HG03439 (cell line): Measurements from ENCODE around the gene CCDC141.
A peak's percentile ranks its signal among the peaks of the same experiment; 100 is the strongest.

Experiments
- ATAC-seq: cut with Tn5 transposase; IDR thresholded peaks from one replicate; pipeline ENCODE4 v1.9.1; 2021; ENCODE audit warnings: mild to moderate bottlenecking, moderate library complexity; ENCODE audit not compliant: unreplicated experiment

The CCDC141 gene

DNA sequence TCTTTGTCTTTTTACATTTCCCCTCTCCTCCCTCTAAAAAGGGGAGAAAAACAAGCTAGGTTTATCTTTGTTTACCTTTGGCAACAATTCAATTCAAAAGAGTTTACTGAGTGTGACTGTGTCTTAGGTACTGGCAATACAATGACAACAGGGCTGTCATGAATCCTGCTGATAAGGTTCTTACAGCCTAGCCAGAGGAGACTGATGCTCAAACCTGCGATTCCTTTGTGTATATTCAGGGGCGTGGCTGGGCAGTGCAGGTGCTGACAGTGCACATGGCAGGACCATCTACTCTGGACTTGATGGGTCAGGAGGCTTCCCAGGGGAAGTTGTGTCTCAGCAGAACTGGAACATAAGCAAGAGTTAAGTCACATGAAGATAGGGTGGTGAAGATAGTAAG, 219.5 kb downstream of the CCDC141 start:
- ATAC-seq: no peak

DNA sequence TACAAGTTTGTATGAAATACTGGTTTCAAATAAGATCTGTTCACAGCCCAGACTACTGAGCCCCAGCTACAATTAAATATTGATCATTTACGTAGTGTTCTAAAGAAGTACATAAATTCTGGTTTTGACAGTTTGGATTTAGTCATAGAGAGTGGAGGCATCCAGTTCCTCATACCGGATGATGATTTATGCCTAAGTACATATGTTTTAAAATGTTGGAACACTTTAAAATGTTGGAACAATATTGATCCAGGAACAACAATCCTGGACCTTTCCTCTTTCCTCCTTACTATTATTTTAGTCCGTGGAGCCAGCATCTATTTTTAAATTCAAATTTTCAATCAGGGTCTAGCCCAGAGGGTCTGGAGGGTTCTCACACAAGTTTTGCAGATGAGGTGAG, 220.0 kb downstream of the CCDC141 start:
- ATAC-seq: no peak

DNA sequence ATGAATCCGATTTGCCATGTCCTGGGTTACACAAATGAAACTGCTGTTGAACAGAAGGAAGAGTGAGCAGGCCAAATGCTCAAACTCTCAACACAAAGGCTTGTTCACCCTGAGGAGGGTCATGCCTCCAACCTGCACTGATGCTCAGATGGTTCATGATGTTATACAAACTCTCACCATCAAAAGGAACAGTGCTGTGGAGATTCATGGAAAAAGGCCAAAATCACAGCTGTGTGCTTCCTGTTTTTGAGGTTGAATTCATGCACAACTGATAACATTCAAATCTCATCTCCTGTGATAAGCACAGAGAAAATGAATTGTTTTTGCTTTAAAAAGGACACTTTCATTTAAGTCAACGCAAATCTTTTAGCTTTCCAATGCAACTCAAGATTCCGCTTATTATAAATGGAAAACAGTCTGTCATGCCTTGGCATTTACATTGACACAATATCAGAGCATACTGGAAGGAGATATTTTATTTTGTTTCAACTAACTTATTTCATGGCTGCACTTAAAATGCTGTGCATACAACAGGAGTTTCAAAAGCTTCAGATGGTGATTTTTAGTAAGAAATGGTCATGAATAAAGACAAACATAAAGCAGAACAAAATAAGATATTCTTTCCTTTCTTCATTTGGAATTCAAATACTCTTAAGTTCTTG, 220.5 kb downstream of the CCDC141 start:
- ATAC-seq: no peak

DNA sequence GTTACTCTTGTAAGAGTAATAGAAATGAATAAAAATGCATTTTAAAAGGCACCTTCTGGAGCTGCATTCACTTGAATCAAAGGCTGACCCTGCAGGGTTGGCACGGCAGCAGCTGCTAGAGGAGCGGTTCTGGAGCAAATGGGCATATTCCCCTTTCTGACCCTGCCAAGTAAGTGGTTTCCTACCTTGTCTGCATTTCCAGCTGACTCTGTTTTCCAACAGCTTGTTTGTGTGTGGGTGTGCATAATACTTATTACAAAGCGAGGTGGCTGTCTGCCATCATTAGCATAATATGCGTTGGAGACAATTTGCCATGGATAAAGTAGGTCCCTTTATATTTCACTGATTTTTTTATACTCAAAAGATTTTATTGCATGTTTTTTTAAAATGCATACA, 221.5 kb downstream of the CCDC141 start:
- ATAC-seq: no peak

DNA sequence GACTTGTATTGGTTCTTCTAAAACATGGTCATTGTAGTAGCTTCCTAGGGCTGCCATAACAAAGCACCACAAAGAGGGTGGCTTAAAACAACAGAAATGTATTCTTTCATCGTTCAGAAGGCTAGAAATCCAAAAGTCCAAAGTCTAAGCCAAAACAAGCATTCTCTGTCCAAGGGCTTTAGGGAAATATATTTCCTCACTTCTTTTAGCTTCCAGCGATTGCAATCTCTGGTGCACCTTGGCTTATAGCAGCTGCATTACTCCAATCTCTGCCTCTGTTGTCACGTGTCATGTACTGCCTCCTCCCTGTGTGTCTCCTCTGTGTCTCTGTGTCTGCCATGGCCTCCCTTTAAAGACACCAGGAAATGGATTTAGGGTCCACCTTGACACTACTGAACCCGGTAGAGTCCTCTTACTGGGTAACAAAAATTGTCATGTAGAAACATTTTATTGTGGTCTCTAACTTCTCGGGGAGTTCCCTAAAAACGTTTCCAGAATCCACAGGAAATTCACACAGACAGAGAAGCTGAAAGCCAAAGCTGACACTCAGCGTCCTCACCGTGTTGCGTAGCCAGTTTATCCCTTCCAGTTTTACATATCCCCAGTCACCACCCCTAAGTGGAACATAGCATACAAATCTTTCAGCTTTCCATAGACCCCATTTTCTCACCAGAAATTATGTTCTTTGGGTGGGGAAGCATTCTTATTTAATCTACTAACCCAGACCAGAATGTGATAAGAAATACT, 222.0 kb downstream of the CCDC141 start:
- ATAC-seq: no peak

DNA sequence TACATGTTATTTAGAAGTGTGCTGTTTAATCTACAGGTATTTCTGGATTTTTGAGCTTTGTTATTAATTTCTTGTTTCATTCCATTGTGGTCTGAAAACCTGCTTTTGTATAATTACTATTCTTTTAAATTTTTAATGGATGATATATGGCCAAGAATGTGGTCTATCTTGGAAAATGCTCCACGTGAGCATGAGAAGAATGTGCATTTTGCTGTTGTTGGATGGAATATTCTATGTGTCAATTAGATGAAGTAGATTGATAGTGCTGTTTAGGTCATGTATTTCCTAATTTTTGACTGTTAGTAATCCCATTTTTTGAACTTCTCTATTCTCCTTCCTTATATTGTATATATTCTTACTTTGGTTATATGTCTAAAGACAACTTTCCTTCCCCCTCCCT, 222.8 kb downstream of the CCDC141 start:
- ATAC-seq: no peak

DNA sequence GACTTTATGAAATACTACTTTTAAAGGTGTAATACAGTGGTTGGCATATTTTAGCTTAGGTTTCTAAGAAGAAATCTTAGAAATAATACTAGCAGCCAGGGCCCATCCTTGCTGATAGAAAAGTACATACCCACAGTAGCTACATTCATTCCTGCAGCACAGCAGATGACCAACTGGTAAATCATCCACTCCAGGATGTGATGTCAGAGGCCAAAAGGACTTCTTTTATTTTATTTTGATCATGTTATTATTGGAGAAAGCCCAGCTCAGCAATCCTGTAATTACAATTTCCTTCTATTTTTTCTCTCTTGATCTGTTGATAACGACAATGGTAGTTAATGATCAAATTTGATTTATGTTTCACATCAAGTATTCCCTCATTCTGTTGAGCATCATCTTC, 224.8 kb downstream of the CCDC141 start:
- ATAC-seq: no peak

DNA sequence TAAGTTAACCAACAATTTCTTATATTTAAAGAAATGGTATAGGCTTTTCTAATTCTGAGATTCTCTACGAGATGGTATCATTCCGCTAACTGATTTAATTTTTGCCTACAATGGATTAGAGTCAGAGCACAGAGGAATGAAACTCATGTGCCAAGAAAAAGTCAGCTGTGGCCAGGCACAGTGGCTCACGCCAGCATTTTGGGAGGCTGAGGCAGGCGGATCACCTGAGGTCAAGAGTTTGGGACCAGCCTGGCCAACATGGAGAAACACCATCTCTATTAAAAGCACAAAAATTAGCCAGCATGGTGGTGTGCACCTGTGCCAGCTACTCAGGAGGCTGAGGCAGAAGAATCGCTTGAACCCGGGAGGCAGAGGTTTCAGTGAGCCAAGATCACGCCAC, 225.8 kb downstream of the CCDC141 start:
- ATAC-seq: no peak

DNA sequence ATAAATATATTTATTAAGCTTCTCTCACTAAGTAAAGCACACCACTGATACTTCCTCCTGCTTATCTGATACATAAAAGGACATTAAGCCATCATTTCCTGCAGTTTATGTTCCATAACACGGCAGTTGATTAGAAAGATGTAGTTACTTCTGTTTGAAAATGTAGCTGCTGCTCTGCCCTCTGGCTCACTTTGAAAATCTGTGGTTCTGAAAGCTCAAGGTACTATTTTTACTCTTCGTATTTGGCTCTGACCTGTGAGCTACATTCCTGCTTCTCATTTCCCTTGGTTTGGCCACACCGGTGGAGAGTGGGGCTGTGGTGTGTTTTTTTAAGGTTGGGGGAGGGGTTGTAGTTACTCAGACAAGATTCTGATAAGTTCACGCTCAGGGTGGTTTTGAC, 229.9 kb downstream of the CCDC141 start:
- peak; percentile 76 for ATAC-seq

DNA sequence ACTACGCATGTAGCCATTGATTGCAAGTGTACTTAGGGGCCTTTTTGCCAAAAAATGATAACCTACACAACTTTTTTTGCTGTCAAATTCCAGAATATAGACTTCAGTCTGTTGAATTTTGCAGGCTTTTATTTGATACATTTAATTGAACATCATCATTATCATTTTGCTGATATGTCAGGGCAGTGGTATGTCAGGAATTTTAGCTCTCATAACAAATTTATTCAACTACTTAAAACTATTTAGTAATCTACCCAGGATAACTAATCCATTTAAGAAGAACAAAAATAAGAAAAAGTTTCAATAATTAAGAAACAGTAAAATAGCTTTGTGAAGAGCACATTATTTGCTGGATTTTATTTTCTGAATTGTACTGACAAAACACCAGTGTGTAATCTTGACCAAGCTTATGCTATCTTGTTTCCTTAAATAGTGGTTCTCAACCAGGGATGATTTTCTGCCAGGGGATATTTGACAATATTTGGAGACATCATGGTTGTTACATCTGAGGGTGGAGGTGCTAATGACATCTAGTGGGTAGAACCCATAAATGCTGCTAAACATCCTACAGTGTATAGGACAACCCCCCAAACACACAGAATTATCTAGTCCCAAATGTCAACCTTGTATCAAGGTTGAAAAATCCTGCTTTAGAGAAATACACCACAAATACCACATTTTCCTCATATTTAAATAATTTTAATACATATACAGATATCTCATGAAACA, 230.6 kb downstream of the CCDC141 start:
- ATAC-seq: no peak

DNA sequence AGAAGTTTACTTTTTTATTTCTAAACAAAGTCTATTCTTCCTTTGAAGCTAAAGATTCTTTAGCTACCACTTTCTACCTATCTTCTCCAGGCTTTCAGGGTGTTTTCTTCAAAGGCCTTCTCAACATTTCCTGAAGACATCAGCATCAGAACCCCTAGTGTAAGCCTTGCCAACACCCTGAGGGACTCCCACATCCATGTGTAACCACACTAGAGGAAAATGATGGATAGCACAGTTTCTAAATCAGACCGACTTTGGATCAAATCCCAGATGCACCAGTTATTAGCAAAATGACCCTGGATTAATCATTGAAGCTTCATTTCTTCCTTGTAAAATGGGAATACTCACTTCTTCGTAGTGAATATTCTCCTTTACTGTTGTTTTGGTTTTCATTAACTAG, 238.0 kb downstream of the CCDC141 start:
- no peak for ATAC-seq

DNA sequence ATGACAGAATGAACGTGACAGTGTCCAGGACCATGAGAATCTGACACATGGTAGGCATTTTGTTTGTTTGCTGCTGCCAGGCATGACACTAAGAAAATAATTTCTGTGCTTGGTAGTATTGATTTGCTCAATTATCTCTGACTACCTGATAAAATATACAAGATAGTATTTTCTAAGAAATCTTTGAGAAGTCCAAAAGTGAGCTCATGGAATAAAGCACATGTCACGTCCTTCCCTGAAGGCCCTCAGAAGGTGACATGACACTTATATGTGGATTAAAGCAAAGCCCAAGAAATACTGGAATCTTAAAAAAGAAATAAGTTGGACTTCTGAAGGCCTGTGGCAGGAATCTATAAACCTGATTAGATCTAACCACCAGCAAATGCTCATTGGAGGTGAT, 238.9 kb downstream of the CCDC141 start:
- no peak for ATAC-seq

DNA sequence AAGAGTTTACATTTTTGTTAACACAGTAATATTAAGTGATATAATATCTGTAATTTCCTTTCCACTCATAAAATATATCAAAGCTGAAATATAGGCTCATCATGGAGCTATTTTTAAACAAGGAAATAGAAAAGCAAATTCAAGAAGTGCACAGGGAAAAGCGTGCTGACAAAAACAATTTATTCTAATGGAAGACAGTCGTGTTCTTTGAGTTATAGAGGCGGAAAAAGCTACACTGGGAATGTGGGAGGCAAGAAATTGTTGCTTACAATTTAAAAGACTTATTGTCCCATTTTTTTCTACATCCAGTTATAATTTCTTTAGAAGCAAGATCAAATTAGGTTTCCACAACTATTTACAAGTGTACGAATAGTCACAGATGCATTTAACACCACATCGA, 239.5 kb downstream of the CCDC141 start:
- no peak for ATAC-seq

DNA sequence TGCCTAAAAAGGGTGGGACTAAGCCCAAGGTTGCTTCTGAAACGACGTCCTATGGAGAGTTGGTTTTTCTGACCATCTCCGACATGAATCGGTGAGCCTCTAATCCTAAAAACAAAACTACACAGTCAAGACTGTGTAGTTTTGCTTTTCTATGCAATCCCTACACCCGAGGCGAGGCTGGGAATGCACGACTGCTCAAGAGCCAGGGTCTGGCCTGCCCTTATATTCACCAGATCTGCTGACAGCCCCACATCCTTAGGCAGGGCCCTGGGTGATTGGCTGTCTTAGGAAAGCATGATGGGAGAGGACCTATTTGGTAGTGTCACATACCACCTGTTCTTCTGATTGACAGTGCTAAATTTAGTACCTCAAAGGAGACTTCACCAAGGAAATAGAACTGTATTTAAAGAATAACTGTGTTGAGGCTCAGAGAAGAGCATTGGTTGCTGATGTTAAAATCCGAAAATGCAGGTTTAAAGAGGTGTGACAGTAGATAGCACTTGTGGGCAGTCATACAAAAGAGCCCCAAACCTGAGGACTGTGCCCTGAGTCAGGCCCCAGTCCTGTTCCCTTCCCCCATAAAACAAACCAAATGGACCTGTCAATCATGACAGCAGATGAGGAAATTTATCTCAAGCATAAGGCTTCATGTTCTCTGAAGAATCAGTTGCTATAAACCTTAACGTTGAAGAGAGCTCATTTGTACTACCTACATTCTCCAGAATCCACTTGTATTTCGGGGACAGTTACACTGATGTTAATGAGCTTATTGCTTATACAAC, 242.5 kb downstream of the CCDC141 start, which contains the start of gene TTN:
TTN (minus strand) TSS at position 197 of the 782 bp plus-strand sequence. CDS start 2,781 bp downstream, outside the sequence.
- no peak for ATAC-seq

DNA sequence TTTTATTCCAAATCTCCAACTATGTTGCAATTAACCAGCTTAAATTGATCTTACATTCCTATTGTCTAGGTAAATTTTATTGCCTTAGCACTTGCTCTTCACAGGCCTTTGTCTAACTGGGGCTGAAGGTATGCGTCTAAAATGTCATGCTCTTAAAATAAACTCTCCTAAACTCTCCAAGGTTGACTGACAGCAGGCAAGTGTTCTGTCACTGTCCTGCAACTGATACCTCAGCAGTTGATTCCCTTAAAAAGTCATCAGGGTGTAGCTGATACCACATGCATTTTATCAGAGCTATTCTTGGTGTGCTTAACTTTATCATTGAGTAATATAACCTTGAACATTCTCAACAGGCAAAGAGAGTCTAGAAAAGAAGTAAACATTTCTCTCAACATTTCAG, 243.4 kb downstream of the CCDC141 start:
- no peak for ATAC-seq

DNA sequence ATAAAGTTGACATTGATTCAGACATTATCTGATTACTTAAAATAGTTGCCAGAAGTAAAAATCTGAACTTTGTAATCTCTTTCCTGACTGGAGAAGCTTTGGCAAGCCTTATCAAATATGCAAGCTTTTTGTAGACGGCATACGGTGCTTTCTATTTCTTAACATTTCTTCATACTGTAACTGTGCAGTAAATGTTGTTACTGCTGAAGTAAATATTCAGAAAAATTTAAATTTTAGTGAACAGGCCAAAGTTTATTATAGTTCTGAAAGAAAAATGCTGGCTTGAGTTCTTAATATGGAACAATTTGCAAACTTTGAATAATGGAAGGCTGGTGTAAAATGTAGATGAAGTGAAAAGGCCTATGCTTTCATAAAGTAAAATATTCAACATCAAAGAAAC, 244.5 kb downstream of the CCDC141 start:
- ATAC-seq: no peak

DNA sequence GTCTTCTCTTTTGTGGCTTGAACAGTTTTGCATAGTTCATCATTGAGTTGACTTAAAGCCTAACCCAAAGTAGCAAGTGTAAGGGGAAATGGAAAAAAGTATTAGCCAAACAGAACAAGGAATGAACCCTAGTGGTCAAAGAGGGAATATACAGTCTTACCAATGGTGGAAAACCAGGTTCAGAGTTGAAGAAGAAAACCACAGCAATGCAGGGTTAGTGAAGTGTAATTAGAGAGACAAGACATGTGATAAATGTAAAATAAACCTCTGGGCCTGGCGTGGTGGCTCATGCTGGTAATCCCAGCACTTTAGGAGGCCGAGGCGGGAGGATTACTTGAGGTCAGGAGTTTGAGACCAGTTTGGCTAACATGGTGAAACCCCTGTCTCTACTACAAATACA, 245.1 kb downstream of the CCDC141 start:
- ATAC-seq: peak; percentile 82

DNA sequence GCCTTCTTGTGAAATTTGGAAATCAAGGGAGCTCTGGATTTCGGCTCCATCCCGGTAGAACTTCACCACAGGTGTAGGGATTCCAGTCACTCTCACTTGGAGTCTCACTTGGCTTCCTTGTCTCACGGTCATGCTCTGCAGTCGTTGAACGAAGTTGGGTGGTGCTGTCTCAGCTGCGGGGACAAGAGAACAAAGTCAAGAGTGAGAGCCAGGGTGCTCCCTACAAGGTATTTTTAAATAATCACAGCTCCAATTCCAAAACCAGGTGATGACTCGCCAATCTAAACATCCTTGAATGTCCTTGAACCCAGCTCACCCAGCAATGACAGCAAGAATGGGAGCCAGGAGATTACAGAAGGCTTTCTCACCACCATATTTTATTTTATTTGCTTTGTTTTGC, 249.4 kb downstream of the CCDC141 start:
- ATAC-seq: no peak

DNA sequence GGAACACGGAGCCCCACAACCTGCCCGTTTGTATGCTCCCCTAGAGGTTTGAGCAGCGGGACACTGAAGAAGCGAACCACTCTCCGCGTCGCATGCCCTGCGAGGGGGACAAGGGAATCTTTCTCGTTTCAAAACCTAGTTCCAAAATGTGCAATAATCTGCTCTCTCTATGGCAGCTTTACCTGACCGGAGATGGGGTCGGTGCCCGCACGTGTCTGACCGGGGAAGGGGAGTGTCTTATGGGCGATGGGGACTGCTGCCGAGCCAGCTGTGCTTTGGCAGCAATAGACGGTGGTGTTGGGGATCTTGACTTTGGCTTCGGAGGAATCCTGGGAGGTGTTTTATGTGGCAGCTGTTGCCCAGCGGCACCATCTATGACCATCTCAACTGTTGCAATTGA, 250.6 kb downstream of the CCDC141 start:
- no peak for ATAC-seq

DNA sequence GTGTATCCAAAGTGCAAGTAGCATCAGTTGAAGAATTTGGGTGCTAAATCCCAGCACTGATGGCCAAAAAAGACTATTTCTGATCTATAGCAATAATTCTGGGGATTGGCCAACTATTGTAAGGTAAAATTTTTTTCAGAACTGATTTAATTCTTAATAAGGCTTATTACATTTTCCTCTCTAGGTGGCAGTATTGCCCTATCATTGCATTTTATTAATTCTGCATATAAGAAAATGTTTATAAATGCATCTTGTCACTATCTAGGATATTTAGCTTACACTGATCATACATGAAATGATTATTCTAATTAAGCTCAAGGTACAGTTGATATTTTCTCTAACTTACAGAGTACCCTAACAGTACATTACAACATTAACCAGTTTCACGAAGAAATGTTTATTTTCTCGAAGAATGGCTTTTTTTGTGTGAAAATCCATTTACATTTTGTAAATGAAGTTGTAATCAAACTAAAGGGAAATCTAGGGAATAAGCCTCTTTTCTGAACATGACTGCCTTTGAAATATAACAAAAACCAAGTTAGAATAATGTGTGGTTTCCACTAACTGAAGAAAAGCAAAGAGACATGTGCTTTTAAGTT, 253.8 kb downstream of the CCDC141 start:
- ATAC-seq: no peak

DNA sequence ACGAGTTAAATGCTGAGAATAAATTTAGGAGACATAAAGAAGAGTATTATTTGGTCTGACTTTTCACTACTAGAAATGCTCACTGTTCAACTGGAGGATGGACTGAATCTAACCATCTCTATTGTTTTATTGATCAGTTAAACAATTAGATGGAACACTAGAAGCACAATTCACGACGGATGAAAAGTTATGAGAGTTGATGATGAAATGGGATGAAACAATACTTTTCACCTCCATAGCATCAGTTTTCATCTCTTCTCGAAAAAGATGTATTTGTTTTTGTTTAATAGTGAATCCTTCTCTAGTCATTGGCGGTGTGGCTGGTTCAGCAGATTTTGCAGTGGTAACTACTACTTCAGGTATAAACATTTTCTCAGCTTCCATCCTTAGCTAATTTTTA, 262.0 kb downstream of the CCDC141 start:
- ATAC-seq: no peak
